Pancreas (tissue), 10 donors: ENCODE measurements around the gene IRX2. TPM values are rescaled to one million over a fixed set of nuclear protein-coding genes. Genes with fewer than 3 reads are reported as not detected.

Source experiments
- ATAC-seq, 4 donors: fragments of 200-7000 bp; cut with Tn5 transposase; one replicate each; pipeline versions ENCODE4 v1.8.0 to v1.9.1; 2020; ENCODE audit warnings: mild to moderate bottlenecking in 4 of 4, moderate library complexity in 4 of 4
- DNase-seq, 6 donors: peaks; one replicate each; pipeline ENCODE4 v3.0.0-alpha.2; 2020
- FAIRE-seq: peaks from 2 replicates; lab custom pipeline; 2012; peaks lifted over from hg19 to GRCh38; lab: Jason Lieb, UNC
- H3K27ac ChIP-seq, 4 donors: fragments of 200-600 bp; sonication (generic); 1 replicate in 3 of 4; 2 replicates in 1 of 4; pipeline versions ENCODE4 v1.5.0 to v1.8.0; 2020
- H3K27me3 ChIP-seq, 4 donors: fragments of 200-600 bp; one replicate each; pipeline ENCODE4 v1.8.0; 2021
- H3K36me3 ChIP-seq, 3 donors: fragments of 200-600 bp; sonication (generic) in 1 of 3; one replicate each; pipeline versions ENCODE4 v1.5.0 to v1.8.0; 2020 to 2021
- H3K4me1 ChIP-seq, 3 donors: fragments of 200-600 bp; one replicate each; pipeline ENCODE4 v1.8.0; 2021
- H3K4me3 ChIP-seq, 4 donors: fragments of 200-600 bp; sonication (generic) in 2 of 4; one replicate each; pipeline versions ENCODE4 v1.5.0 to v1.8.0; 2020 to 2021
- H3K9me3 ChIP-seq, 4 donors: fragments of 200-600 bp; one replicate each; pipeline ENCODE4 v1.8.0; 2021
- WGBS, 2 donors: extraction: QIAGEN DNeasy Blood & Tissue Kit; methylation state at CpG; one replicate each; pipeline ENCODE4 v1.1.7; 2013; 5-methylcytosine and 5-hydroxymethylcytosine counted together
- intact Hi-C, 3 donors: fragments of 100-400 bp; cut with DNase I; formaldehyde crosslinking; loops; one replicate each; pipeline versions ENCODE4 v1.11.1 to v1.14.2; 2022
- polyA plus RNA-seq, 2 donors: library from polyadenylated mRNA; stranded (reverse); fragments of 200-250 nt; gene quantifications; one replicate each; pipeline ENCODE4 v1.2.3, GENCODE V29; 2013
- total RNA-seq, 6 donors: library from RNA; stranded (reverse); fragmentation: NEBNext Ultra II Directional in 4 of 6; extraction: Animal tissue kit (Norgen Biotek cat#: 25700) in 4 of 6; gene quantifications; one replicate each; pipeline versions ENCODE4 v1.2.1 to v1.2.4, GENCODE V29; 2021 to 2023
- TF ChIP-seq, protein P1 (sequence below), 4 donors: fragments of 200-600 bp; sonication (generic) in 3 of 4; IDR thresholded peaks; one replicate each; pipeline versions ENCODE4 v1.5.0 to v1.8.0; 2021; ENCODE audit warnings: antibody characterized with exemption in 4 of 4
- donor health status: healthy with polysubstance abuse.
- donor health status: DM: no; HTN: no; CAD: no; lungs with moderate emphysema.
- donor health status: DM: no; HTN: no; CAD: no.
- donor health status: control.
- donor health status: control.
- donor health status: Bipolar disorder and iron deficiency.
- donor health status: DM: yes; HTN: yes; CAD: no.
- donor health status: DM: no; HTN: no; CAD: no.
- donor health status: DM: no; HTN: no; CAD: no.
- donor health status: DM: yes; HTN: yes; CAD: no.

The IRX2 gene
- total and polyA plus RNA-seq, 8 donors, result 0.56 to 22.8 (median 1.4) TPM

GRCh38 chr5:2748179-2748860 lies 3.2 kb downstream of the IRX2 start:
- no peak for ATAC-seq

DNA sequence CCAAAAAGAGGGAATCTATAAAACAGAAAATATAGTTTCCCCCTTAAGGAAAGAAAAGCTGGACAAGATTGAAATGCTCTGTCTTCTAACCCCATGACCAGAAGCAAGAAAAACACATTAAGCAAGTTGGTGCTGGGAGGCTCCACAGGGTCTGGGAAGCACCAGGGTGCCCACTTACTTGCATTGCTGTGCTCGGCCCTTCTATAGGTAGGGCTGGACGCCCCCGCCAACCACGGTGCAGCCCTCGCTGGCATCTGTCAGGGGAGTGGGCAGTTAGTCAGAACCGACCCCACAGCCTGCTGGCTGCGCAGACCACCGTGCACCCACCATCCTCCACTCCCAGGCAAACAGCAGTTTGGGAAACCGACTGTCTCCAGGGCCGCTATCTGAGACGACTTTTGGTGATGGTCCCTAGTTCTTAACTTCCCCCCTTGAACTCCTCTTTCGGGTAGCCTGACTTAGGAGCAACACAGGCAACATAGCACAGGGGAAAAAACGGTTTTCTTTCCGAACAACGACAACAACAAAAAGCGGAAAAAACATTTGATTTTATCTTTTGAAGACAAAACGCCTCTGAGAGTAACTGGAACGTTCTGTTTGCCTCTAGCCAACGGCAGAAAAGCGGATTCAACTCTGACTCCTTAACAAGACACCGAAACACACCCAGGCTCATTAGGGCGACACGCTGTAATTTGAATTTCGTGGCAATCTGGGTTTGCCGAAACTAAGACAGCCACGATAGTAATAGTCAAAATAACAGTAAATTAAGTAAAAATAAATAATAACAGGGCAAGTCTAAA lies 3.9 kb downstream of the IRX2 start:
- H3K27me3 ChIP-seq, result peaks cover 4 to 62% (median 13%) of the 10 kb centered on the region in 4 donors
- no peak overlapping the region for H3K27ac ChIP-seq
- WGBS, 2 donors, result 13 to 16% methylated on average over 26 of the region's 26 CpGs
- no peaks in the 10 kb centered on the region for H3K36me3 ChIP-seq
- DNase-seq, result no peak
- FAIRE-seq, result no peak
- no peak overlapping the region for H3K4me3 ChIP-seq
- no peak for ATAC-seq
- no peaks in the 10 kb centered on the region for H3K9me3 ChIP-seq
- no peaks in the 10 kb centered on the region for H3K4me1 ChIP-seq
- TF ChIP-seq, protein P1, sequence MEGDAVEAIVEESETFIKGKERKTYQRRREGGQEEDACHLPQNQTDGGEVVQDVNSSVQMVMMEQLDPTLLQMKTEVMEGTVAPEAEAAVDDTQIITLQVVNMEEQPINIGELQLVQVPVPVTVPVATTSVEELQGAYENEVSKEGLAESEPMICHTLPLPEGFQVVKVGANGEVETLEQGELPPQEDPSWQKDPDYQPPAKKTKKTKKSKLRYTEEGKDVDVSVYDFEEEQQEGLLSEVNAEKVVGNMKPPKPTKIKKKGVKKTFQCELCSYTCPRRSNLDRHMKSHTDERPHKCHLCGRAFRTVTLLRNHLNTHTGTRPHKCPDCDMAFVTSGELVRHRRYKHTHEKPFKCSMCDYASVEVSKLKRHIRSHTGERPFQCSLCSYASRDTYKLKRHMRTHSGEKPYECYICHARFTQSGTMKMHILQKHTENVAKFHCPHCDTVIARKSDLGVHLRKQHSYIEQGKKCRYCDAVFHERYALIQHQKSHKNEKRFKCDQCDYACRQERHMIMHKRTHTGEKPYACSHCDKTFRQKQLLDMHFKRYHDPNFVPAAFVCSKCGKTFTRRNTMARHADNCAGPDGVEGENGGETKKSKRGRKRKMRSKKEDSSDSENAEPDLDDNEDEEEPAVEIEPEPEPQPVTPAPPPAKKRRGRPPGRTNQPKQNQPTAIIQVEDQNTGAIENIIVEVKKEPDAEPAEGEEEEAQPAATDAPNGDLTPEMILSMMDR (IDR thresholded peaks at IDR 0.05), result no peak
- intact Hi-C loops, result no loop called here

More at GRCh38 chr5:2748179-2748860, 3.2 kb downstream of the IRX2 start:
- Histone ChIP-seq H3K27me3 (peaks cover 4 to 54% (median 13%) of the 10 kb centered on the region in 4 donors), H3K4me3 (no peak overlapping the region), H3K27ac (no peak overlapping the region), H3K36me3 (no peaks in the 10 kb centered on the region), H3K9me3 (no peaks in the 10 kb centered on the region), H3K4me1 (no peaks in the 10 kb centered on the region)
- TF ChIP-seq, protein P1 (IDR thresholded peaks at IDR 0.05), result no peak
- intact Hi-C loops, result no loop called here
- no peak for FAIRE-seq
- DNase-seq, result no peak
- 3 to 5% methylated on average over 67 to 86 of the region's 86 CpGs for WGBS, 2 donors

DNA sequence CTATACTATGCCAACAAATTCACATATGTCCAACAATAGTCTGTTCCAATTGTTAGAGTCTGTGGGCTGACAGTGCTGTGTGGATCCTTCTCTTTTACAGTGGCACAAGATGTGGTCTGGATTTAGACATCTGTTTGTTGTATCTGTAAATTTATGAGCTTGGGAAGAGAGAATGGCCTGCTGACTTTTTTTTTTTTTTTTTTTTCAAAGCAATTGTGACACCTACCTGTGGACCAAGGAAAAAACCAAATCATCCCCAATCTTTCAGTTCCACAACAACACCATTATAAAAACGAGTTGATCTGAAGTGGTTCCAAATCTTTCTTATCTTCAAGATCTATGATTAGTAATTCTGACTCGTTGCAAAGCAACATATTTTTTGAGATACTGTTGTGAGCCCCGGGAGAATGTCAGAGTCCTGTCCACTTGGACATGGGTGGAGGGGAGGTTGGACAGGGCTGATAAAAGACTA lies 4.9 kb downstream of the IRX2 start:
- no peak for FAIRE-seq
- Histone ChIP-seq H3K4me1 (no peaks in the 10 kb centered on the region), H3K27ac (no peak overlapping the region)

DNA sequence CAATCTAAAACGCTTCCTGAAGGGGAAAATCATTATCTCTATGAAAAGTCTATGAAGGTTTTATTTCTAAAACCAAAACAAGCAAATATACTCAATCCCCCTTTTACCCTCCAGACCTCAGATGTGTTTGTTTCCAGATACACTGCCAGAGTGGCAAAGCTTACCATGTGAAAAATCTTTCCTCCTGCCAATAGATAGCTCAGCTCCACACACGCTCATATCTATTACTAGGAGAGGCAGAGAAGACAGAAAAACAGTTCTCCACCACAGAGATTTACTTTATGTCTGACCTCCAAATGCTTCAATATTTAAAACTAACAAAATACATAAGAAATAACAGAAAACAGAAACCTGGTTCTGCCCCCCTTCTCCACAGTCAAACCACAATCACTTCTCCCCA lies 7.0 kb downstream of the IRX2 start:
- intact Hi-C loops, result no loop called here
- TF ChIP-seq, protein P1 (IDR thresholded peaks at IDR 0.05), result no peak
- DNase-seq (no peak), FAIRE-seq (no peak), ATAC-seq (no peak)
- Histone ChIP-seq H3K36me3 (no peaks in the 10 kb centered on the region), H3K9me3 (no peaks in the 10 kb centered on the region), H3K4me1 (peaks cover 0 to 4% (median 0%) of the 10 kb centered on the region in 3 donors), H3K4me3 (no peak overlapping the region), H3K27me3 (peaks cover 2 to 68% (median 15%) of the 10 kb centered on the region in 4 donors), H3K27ac (no peak overlapping the region)
- 18 to 21% methylated on average over 2 of the region's 2 CpGs for WGBS, 2 donors

More for the DNA sequence above, 4.9 kb downstream of the IRX2 start:
- WGBS, 2 donors, result 15 to 18% methylated on average over 3 of the region's 3 CpGs
- ATAC-seq (no peak), DNase-seq (no peak)
- intact Hi-C loops, result no loop called here
- H3K36me3 ChIP-seq, result no peaks in the 10 kb centered on the region
- H3K27me3 ChIP-seq, result peaks cover 4 to 66% (median 13%) of the 10 kb centered on the region in 4 donors
- TF ChIP-seq, protein P1 (IDR thresholded peaks at IDR 0.05), result no peak
- no peak overlapping the region for H3K4me3 ChIP-seq
- no peaks in the 10 kb centered on the region for H3K9me3 ChIP-seq
